Right lobe of liver (tissue), 4 donors: ENCODE data around the gene SSBP4.

Experiments used
- POLR2A ChIP-seq: fragments of 450-650 bp; IDR thresholded peaks from one replicate; pipeline ENCODE4 v1.6.1; 2017; ENCODE audit warnings: antibody characterized with exemption, mild to moderate bottlenecking
- TF ChIP-seq, protein P1 (sequence below), 4 donors: fragments of 200-600 bp in 3 of 4; fragments of 450-650 bp in 1 of 4; IDR thresholded peaks; one replicate each; pipeline versions ENCODE4 v1.5.1 to v1.8.0; 2016 to 2022; ENCODE audit warnings: antibody characterized with exemption in 4 of 4, mild to moderate bottlenecking in 2 of 4
- donor health status: DM: no; HTN: no; CAD: no.
- donor health status: DM: no; HTN: no; CAD: no.
- donor health status: DM: no; HTN: yes; CAD: no.

DNA sequence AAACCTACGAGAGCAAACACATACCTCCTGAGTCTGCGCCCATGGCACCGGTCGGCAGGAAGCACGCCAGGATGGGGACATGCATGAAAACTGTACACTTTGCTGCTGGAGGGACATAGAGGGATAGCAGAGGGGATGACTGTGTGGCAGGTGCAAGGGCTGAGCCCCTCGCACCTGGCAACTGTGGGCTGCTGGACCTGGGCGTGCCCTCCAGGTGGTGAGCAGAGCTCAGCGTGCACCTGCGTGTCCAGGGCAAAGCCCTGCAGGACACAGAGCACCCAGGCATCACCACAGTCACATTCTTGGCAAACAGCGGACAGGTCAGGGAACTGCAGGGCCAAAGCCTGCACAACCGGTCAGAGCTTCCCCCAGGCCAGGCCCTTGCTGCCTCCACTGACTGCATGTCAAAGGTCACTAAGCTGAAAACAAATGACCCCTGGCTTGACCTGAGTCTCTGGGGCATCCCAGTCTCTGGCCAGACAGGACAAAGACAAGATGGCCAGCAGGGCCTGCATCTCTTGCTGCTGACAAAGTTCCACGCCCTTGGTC is 27.7 kb downstream of the SSBP4 start:
- no peak for TF ChIP-seq POLR2A
- TF ChIP-seq, protein P1, sequence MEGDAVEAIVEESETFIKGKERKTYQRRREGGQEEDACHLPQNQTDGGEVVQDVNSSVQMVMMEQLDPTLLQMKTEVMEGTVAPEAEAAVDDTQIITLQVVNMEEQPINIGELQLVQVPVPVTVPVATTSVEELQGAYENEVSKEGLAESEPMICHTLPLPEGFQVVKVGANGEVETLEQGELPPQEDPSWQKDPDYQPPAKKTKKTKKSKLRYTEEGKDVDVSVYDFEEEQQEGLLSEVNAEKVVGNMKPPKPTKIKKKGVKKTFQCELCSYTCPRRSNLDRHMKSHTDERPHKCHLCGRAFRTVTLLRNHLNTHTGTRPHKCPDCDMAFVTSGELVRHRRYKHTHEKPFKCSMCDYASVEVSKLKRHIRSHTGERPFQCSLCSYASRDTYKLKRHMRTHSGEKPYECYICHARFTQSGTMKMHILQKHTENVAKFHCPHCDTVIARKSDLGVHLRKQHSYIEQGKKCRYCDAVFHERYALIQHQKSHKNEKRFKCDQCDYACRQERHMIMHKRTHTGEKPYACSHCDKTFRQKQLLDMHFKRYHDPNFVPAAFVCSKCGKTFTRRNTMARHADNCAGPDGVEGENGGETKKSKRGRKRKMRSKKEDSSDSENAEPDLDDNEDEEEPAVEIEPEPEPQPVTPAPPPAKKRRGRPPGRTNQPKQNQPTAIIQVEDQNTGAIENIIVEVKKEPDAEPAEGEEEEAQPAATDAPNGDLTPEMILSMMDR (IDR thresholded peaks at IDR 0.05): no peak
